SW 1271 (cell line): ENCODE results near the gene FOCAD.
"Not testable (repeated sequence)": the region's sequence is repeated elsewhere in the genome, so short reads cannot be mapped to it uniquely, and the experiment has no call there.

Source experiments
- DNase-seq, 2 experiments: peaks; one replicate each; lab custom pipeline; 2025; lab: John Stamatoyannopoulos, UW

Gene FOCAD, protein sequence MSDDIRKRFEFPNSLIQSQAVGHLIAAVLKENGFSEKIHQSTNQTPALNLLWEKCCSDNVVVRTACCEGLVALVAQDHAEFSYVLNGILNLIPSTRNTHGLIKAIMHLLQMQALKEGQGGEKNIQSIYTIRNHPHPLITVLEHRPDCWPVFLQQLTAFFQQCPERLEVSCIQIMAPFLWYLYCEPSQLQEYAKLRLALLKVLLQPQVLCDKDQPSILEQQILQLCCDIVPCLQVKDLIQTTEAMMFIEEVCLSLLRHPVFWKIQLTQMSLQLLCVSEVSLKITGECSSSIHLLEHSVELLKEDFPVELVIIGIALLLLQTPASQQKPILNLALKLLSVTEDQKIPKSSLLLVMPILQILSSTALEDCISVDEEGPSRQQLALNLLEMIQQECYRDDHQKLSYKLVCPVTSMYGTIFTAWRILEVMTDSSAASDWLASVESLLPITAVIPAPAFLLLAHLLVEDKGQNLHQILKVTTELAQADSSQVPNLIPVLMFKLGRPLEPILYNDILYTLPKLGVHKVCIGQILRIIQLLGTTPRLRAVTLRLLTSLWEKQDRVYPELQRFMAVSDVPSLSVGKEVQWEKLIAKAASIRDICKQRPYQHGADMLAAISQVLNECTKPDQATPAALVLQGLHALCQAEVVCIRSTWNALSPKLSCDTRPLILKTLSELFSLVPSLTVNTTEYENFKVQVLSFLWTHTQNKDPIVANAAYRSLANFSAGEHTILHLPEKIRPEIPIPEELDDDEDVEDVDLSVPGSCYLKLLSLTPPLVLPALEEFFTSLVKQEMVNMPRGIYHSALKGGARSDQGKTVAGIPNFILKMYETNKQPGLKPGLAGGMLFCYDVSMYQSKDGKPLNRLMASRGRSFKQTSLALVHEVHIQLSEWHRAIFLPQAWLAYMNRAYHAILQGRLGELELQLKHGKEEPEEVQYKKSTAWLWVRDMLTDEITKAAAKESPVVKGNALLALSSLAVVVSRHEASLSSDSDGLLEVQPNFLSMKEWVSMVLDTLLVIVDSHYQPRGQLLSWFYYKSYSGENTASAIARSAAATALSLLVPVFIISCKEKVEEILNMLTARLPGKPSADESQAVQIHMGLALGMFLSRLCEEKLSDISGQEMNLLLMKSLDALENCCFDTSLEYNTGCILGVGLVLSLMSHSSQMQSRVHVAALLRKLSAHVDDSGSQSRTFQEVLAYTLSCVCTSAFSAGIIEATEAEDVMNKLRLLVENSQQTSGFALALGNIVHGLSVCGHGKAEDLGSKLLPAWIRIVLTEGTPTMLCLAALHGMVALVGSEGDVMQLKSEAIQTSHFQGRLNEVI (N-terminal part only)

GRCh38 chr9:20684035-20684874, at the start of gene FOCAD:
Gene FOCAD (plus strand): TSS chr9:20684259. CDS start chr9:20715354, 31,095 bp downstream.
- DNase-seq: peak; percentile 20 to 52

DNA sequence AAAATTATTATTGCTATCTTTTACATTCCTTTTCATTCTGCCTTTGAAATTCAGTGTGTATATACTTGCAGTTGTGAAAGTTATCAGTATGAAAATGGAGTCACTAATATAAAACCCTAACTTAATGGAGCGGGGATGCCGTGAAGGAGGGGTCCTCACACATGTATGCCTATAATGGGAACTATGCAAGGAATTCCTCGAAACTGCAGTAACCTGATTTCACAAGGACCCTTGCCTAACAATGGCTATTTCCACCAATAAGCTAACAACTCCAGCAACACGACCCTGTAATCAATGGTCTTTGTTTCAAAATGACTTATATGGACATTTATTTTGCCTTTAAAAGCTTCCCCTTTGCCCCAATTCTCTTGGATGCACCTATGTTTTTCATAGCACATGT, 49.2 kb upstream of the FOCAD start:
- DNase-seq: no peak

- DNase-seq: no peak
Measured at GRCh38 chr9:20636888-20637440, 47.1 kb upstream of the FOCAD start.

DNA sequence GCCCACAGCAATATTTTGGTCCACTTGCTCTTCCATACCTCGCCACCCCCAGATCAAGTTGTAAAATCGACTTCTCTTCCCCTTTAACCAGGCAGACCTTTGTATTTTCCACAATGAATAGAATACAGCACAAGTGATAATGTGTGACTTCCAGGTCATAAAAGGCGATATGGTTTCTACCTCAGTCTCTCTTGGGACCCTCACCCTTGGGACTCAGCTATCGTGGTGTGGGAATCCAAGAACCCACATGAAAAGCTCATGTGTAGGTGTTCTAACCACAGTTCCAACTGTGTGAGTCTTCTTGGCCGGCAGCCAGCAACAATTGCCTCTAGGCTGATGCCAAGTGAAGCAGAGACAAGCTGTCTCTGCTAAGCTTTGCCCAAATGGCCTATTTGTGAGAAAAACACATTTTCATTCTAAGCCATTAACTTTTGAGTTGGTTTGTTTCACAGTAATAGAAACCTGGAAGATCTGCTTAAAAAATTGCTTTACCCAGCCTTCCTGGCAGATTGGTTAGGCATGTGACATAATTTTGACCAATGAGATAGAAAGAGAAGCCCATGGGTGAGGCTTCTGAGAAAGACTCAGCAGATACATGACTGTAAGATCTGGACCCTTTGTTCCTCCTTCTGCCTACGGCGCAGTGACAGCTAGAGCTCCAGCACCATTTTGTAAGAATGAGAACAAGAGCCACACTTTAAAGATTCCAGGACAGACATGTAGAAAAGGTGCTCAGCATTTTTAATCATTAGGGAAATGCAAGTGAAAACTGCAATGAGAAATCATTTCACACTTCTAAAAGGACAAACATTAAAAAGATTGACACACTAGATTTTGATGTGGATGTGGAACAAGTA, 43.5 kb upstream of the FOCAD start:
- DNase-seq: no peak

- no peak for DNase-seq
Measured at GRCh38 chr9:20642045-20642444, 42.0 kb upstream of the FOCAD start.

GRCh38 chr9:20643660-20644059, 40.4 kb upstream of the FOCAD start:
- DNase-seq: no peak

DNA sequence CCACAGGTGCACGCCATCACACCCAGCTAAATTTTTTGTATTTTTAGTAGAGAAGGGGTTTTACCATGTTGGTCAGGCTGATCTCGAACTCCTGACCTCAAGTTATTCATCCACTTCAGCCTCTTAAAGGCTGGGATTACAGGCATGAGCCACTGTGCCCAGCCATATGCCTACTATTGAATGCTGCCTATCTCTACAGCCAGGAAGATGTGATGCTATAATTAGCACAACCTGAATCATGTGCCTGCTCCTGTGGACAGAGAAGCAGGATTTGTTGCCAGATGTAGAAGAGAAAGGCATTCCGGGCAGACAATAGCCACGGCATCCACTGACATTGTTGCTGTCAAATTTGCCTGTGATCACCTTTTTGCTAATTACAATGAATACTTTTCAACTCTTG, 37.4 kb upstream of the FOCAD start:
- DNase-seq: no peak

DNA sequence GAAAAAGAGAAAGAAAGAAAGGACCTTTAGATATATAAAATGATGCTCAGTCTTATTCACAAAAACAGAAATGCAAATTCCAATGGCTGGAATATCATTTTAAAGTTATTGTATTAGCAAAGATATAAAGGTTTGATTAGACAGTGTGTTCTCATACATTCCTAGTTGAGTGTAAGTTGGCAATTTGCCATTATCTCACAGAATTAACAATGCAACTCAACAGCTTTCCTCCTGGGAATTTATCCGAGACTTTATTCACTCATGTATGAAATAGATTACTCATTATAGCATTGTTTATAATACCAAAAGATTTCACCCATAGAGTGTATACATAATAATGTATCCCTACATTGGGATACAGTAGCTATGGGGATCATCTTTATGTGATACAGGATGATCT, 34.7 kb upstream of the FOCAD start:
- DNase-seq: no peak

GRCh38 chr9:20650313-20650712, 33.7 kb upstream of the FOCAD start:
- no peak for DNase-seq

DNA sequence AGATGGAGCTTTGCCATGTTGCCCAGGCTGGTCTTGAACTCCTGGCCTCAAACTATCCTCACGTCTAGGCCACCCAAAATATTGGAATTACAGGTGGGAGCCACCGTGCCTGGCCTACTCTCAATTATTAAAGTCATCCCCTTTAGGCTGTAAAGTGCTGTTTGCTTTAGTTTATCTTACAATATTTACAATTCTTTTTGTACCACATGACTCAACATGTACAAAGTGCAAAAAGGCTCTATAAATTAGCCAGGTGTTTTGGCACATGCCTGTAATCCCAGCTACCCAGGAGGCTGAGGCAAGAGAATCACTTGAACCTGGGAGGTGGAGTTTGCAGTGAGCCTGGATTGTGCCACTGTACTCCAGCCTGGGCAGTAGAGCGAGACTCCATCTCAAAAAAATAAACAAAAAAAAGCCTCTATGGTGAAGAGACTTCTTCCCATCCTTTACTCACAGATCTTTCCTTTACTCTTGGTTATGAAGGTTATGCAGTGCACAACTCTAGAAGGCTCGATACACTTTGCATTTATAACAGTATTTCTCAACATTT, 33.2 kb upstream of the FOCAD start:
- DNase-seq: no peak

DNA sequence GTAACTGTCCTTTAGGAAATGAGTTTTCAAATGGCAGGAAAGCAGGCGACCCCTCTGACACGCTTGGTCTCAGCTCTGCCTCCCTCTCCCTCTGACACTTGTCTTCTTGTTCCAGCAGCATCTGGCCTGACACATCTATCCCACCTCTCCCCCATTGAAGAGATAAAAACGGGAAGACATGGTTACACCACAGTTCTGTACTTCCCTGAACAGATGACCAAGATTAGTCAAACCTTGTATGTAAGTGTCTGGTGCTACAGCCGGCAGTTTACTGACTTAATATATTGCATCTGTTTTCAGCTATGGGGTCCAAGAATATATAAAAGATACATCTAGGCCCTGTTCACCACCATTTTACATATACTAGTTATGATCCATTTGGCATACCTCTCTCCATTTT, 32.1 kb upstream of the FOCAD start:
- no peak for DNase-seq

- not testable (repeated sequence) for DNase-seq
Measured at GRCh38 chr9:20658246-20658667, 25.8 kb upstream of the FOCAD start.

DNA sequence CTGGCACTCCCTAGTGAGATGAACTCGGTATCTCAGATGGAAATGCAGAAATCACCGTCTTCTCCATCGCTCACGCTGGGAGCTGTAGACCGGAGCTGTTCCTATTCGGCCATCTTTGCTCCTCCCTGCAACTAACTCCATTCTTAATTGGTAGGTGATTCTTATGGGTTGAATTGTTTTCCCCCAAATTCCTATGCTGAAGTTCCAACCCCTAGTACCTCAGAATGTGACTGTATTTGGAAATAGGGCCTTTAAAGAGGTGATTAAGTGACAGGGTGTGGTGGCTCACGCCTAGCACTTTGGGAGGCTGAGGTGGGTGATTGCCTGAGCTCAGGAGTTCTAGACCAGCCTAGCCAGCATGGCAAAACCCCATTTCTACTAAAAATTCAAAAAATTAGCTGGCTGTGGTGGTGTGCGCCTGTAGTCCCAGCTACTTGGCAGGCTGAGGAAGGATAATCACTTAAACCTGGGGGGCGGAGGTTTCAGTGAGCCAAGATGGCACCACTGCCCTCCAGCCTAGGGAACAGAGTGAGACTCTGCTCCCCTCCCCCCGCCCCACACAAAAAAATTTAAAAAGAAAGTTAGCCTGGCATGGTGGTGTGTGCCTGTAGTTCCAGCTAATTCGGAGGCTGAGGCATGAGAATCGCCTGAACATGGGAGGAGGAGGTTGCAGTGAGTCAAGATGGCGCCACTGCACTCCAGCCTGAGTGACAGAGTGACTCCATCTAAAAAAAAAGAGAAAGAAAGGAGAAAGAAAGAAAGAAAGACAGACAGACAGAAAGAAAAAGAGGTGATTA, 25.2 kb upstream of the FOCAD start:
- DNase-seq: peak in 1 of 2 experiments; percentile 4

- no peak for DNase-seq
Measured at GRCh38 chr9:20659474-20659967, 24.5 kb upstream of the FOCAD start.

- DNase-seq: no peak
Measured at GRCh38 chr9:20662156-20662555, 21.9 kb upstream of the FOCAD start.

GRCh38 chr9:20663133-20663532, 20.9 kb upstream of the FOCAD start:
- no peak for DNase-seq

DNA sequence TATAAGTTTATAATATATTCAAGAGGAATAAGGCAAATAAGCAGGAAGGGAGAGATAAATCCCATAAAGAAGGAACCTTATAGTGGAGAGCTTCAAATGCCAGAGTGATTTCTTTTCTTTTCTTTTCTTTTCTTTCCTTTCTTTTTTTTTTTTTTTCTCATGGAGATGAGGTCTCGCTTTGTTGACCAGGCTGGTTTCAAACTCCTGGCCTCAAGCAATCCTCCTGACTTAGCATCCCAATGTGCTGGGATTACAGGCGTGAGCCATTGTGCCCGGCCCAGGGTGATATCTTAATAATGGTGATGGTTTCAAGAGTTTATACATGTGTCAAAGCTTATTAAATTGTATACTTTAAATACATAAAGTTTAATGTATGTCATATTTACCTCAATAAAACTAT, 19.6 kb upstream of the FOCAD start:
- no peak for DNase-seq

- DNase-seq: no peak
Measured at GRCh38 chr9:20670395-20670794, 13.7 kb upstream of the FOCAD start.

DNA sequence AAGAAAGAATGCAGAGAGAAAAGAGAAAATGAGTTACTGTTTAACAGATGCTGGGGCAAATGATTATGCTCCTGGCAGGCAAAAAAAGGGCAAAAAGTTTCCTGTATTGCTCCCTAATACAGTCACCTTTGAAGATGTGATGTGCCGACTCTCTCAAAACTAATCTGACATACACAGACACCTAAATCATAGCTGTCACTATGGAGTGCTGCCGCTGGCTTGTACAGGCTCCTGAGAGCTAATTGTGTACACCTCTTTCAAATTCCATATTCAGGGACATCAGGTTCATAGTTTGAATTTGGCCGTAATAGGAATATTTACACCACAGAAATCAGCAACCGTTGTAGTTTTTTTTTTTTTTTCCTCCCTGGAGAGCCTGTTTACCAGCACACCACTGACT, 12.4 kb upstream of the FOCAD start:
- no peak for DNase-seq
